Small intestine (tissue), 7 donors: ENCODE results near the gene NUTM2E. TPM values are rescaled to one million over a fixed set of nuclear protein-coding genes. Genes with fewer than 3 reads are reported as not detected.
"Not testable (repeated sequence)": the region's sequence is repeated elsewhere in the genome, so short reads cannot be mapped to it uniquely, and the experiment has no call there.

Source experiments
- DNase-seq, 2 donors: peaks; one replicate each; pipeline versions ENCODE4 v3.0.0 to v3.0.0-alpha.2; 2013
- FAIRE-seq: peaks from 2 replicates; lab custom pipeline; 2012; peaks lifted over from hg19 to GRCh38; lab: Jason Lieb, UNC
- H3K27ac ChIP-seq, 3 donors: one replicate each; pipeline ENCODE4 v1.5.1; 2013; ENCODE audit warnings: low read length in 2 of 3, mild to moderate bottlenecking in 2 of 3, control low read depth in 1 of 3, inconsistent platforms in 1 of 3, low read depth in 1 of 3, moderate library complexity in 1 of 3
- H3K27me3 ChIP-seq, 3 donors: one replicate each; pipeline ENCODE4 v1.6.1; 2013; ENCODE audit warnings: low read length in 3 of 3, inconsistent platforms in 1 of 3; ENCODE audit not compliant: control insufficient read depth in 3 of 3, insufficient read depth in 3 of 3
- H3K36me3 ChIP-seq, 3 donors: one replicate each; pipeline ENCODE4 v1.6.1; 2013; ENCODE audit warnings: low read length in 3 of 3, inconsistent platforms in 1 of 3, low read depth in 1 of 3, mild to moderate bottlenecking in 1 of 3, moderate library complexity in 1 of 3; ENCODE audit not compliant: control insufficient read depth in 3 of 3, insufficient read depth in 2 of 3
- H3K4me1 ChIP-seq, 3 donors: one replicate each; pipeline ENCODE4 v1.6.1; 2013; ENCODE audit warnings: low read length in 2 of 3, inconsistent platforms in 1 of 3, low read depth in 1 of 3, mild to moderate bottlenecking in 1 of 3, moderate library complexity in 1 of 3; ENCODE audit not compliant: control insufficient read depth in 3 of 3, insufficient read depth in 2 of 3
- H3K4me3 ChIP-seq, 3 donors: one replicate each; pipeline ENCODE4 v1.5.1; 2013; ENCODE audit warnings: low read length in 3 of 3, control low read depth in 1 of 3, inconsistent platforms in 1 of 3, low read depth in 1 of 3, mild to moderate bottlenecking in 1 of 3, moderate library complexity in 1 of 3
- H3K9me3 ChIP-seq, 2 donors: one replicate each; pipeline ENCODE4 v1.6.1; 2013; ENCODE audit warnings: low read depth in 1 of 2, low read length in 1 of 2; ENCODE audit not compliant: control insufficient read depth in 2 of 2, insufficient read depth in 1 of 2
- WGBS, 3 donors: extraction: QIAGEN DNeasy Blood & Tissue Kit; methylation state at CpG; one replicate each; pipeline ENCODE4 v1.1.7; 2013; 5-methylcytosine and 5-hydroxymethylcytosine counted together
- polyA plus RNA-seq, 4 donors: library from polyadenylated mRNA; stranded (reverse) in 3 of 4; unstranded in 1 of 4; fragments of 200-250 nt in 3 of 4; fragments of 120-200 nt in 1 of 4; gene quantifications; one replicate each; pipeline versions ENCODE4 v1.2.1 to v1.2.3, GENCODE V29; 2013
- donor health status: healthy with polysubstance abuse.
- donor health status: control.
- donor health status: control.
- donor health status: Bipolar disorder and iron deficiency.
- donor health status: healthy.

NUTM2E gene
- polyA plus RNA-seq, 4 donors, result 0.09 to 0.73 TPM; not detected in 2

GRCh38 chr10:79799337-79799736 is 27.2 kb upstream of the NUTM2E start:
- FAIRE-seq, result not testable (repeated sequence)

DNA sequence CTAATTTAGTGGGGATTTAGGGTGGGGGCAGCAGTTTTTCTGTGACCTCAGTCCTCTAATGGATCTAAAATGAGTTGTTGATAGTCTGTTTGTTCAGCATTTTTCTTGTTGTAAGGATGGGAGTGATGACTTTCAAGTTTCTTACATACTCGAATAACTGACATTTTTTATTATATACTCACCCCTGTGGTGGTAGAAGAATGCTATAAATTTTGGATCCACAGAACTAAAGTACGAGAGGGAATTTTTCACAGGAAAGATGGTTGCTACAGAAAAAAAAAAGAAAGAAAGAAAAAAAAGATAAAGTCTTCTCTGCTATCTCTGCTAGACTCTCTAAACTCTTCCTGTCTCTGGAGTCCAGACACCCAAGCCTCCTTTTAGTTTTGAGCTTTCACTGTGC is 20.7 kb upstream of the NUTM2E start:
- H3K27ac ChIP-seq, FAIRE-seq, H3K27me3 ChIP-seq, H3K4me1 ChIP-seq, H3K4me3 ChIP-seq, DNase-seq, H3K36me3 ChIP-seq, H3K9me3 ChIP-seq: not testable (repeated sequence)
- WGBS, 3 donors, result 92 to 100% (median 95%) methylated on average over 2 of the region's 2 CpGs

More at GRCh38 chr10:79799337-79799736, 27.2 kb upstream of the NUTM2E start:
- DNase-seq, H3K4me3 ChIP-seq, H3K27ac ChIP-seq, H3K27me3 ChIP-seq, H3K4me1 ChIP-seq, H3K36me3 ChIP-seq, H3K9me3 ChIP-seq: not testable (repeated sequence)
- WGBS, 3 donors, result no CpG with 5 or more reads among the region's 1 CpG

- not testable (repeated sequence) for FAIRE-seq
Measured at GRCh38 chr10:79811895-79812294, 14.6 kb upstream of the NUTM2E start.

GRCh38 chr10:79816290-79816689 is 10.2 kb upstream of the NUTM2E start:
- not testable (repeated sequence) for FAIRE-seq, H3K9me3 ChIP-seq, H3K27me3 ChIP-seq, DNase-seq, H3K27ac ChIP-seq, H3K4me3 ChIP-seq, H3K36me3 ChIP-seq, H3K4me1 ChIP-seq
- WGBS, 3 donors, result 80 to 100% (median 85%) methylated on average over 1 to 2 of the region's 2 CpGs

More at GRCh38 chr10:79811895-79812294, 14.6 kb upstream of the NUTM2E start:
- not testable (repeated sequence) for H3K4me1 ChIP-seq, DNase-seq, H3K9me3 ChIP-seq, H3K36me3 ChIP-seq, H3K27me3 ChIP-seq, H3K27ac ChIP-seq, H3K4me3 ChIP-seq

DNA sequence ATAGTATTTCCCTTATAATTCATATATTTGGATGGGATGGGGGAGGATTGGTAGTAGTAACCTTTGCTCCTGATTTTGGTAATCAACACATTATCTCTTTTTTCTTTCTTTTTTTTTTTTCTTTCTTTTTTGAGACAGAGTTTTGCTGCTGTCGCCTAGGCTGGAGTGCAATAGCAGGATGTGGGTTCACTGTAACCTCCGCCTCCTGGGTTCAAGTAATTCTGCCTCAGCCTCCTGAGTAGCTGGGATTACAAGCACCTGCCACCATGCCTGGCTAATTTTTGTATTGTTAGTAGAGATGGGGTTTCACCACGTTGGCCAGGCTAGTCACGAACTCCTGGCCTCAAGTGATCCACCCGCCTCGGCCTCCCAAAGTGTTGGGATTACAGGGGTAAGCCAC is 3.2 kb upstream of the NUTM2E start:
- H3K9me3 ChIP-seq, H3K27me3 ChIP-seq, DNase-seq, FAIRE-seq, H3K4me3 ChIP-seq, H3K27ac ChIP-seq, H3K4me1 ChIP-seq, H3K36me3 ChIP-seq: not testable (repeated sequence)
- WGBS, 3 donors, result 61 to 72% (median 68%) methylated on average over 5 to 6 of the region's 6 CpGs

DNA sequence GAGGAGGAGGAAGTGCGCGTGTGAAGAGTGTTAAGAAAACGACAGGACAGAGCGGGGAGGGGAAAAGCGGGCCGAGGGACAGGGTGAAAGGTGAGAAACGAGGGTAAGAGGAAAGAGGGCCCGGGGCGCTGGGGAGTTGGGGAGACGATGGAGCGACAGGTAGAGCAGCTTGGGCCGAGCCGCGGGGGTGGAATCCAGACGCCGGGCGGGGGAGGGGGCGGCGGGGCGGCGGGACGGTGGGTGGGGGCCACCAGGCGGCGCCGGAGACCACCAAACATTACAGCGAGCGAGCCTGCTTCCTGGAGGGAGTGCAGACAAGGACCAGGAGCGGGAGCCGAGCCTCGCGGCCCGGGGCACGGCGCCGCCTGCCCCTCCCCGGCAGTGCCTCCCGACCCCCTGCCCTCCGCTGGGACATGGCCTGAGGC is 940 bp upstream of the NUTM2E start:
- not testable (repeated sequence) for H3K9me3 ChIP-seq, H3K27me3 ChIP-seq, H3K36me3 ChIP-seq, H3K4me1 ChIP-seq, FAIRE-seq
- peak overlapping the region in 1 of 3 donors; percentile 38 for H3K27ac ChIP-seq
- 0% methylated on average over 20 of the region's 38 CpGs; no CpG with 5 or more reads in 2 of the 3 donors for WGBS, 3 donors
- H3K4me3 ChIP-seq, result peak overlapping the region; percentile 36 to 57 (median 47)
- peak; percentile 4 to 22 for DNase-seq

- FAIRE-seq, H3K4me1 ChIP-seq, H3K27me3 ChIP-seq, H3K36me3 ChIP-seq, H3K9me3 ChIP-seq: not testable (repeated sequence)
- Histone ChIP-seq H3K27ac (peak overlapping the region; percentile 83 to 93 (median 86)), H3K4me3 (peak overlapping the region; percentile 41 to 57 (median 45))
- 0% methylated on average over 3 to 43 of the region's 44 CpGs for WGBS, 3 donors
- DNase-seq, result peak; percentile 4 to 42
Measured at GRCh38 chr10:79826131-79826495, 426 bp upstream of the NUTM2E start.

DNA sequence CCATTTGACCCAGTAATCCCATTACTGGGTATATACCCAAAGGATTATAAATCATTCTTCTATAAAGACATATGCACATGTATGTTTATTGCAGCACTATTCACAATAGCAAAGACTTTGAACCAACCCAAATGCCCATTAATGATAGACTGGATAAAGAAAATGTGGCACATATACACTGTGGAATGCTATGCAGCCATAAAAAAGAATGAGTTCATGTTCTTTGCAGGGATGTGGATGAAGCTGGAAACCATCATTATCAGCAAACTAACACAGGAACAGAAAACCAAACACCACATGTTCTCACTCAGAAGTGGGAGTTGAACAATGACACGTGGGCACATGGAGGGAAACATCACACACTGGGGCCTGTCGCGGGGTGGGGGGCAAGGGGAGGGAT is 7.3 kb downstream of the NUTM2E start:
- H3K4me3 ChIP-seq, H3K36me3 ChIP-seq, FAIRE-seq, H3K27me3 ChIP-seq, DNase-seq, H3K4me1 ChIP-seq, H3K9me3 ChIP-seq, H3K27ac ChIP-seq: not testable (repeated sequence)
- 72 to 87% (median 85%) methylated on average over 3 of the region's 3 CpGs for WGBS, 3 donors

DNA sequence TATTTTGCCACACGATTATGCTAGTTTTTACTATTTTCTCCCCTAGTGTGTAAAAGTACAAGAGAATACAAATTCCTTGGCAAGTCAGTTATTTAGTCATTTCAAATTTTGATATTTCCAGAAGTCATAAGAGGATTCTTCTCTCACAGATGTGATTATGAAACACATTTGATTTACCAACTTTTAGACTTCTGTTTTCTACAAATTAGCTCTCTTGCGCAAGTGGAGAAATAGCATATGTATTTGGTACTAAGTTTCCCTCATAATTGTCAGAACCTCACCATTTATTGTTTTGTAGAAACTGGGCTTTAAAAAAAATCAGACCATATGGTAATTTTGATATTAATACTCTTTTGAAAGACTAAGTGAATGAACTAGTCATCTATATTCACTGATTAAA is 9.4 kb downstream of the NUTM2E start:
- not testable (repeated sequence) for FAIRE-seq, H3K4me1 ChIP-seq, H3K9me3 ChIP-seq, H3K36me3 ChIP-seq, DNase-seq, H3K27ac ChIP-seq, H3K4me3 ChIP-seq, H3K27me3 ChIP-seq
- WGBS, 3 donors, result 81 to 100% methylated on average over 1 of the region's 2 CpGs; no CpG with 5 or more reads in 1 of the 3 donors
